HG03521 (cell line): ENCODE measurements around the gene DNMBP.
A peak's percentile ranks its signal among the peaks of the same experiment; 100 is the strongest.

Source experiments
- ATAC-seq: cut with Tn5 transposase; IDR thresholded peaks from one replicate; pipeline ENCODE4 v1.9.1; 2021; ENCODE audit warnings: mild to moderate bottlenecking, moderate library complexity; ENCODE audit not compliant: unreplicated experiment

DNMBP gene, protein sequence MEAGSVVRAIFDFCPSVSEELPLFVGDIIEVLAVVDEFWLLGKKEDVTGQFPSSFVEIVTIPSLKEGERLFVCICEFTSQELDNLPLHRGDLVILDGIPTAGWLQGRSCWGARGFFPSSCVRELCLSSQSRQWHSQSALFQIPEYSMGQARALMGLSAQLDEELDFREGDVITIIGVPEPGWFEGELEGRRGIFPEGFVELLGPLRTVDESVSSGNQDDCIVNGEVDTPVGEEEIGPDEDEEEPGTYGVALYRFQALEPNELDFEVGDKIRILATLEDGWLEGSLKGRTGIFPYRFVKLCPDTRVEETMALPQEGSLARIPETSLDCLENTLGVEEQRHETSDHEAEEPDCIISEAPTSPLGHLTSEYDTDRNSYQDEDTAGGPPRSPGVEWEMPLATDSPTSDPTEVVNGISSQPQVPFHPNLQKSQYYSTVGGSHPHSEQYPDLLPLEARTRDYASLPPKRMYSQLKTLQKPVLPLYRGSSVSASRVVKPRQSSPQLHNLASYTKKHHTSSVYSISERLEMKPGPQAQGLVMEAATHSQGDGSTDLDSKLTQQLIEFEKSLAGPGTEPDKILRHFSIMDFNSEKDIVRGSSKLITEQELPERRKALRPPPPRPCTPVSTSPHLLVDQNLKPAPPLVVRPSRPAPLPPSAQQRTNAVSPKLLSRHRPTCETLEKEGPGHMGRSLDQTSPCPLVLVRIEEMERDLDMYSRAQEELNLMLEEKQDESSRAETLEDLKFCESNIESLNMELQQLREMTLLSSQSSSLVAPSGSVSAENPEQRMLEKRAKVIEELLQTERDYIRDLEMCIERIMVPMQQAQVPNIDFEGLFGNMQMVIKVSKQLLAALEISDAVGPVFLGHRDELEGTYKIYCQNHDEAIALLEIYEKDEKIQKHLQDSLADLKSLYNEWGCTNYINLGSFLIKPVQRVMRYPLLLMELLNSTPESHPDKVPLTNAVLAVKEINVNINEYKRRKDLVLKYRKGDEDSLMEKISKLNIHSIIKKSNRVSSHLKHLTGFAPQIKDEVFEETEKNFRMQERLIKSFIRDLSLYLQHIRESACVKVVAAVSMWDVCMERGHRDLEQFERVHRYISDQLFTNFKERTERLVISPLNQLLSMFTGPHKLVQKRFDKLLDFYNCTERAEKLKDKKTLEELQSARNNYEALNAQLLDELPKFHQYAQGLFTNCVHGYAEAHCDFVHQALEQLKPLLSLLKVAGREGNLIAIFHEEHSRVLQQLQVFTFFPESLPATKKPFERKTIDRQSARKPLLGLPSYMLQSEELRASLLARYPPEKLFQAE (N-terminal part only)

DNA sequence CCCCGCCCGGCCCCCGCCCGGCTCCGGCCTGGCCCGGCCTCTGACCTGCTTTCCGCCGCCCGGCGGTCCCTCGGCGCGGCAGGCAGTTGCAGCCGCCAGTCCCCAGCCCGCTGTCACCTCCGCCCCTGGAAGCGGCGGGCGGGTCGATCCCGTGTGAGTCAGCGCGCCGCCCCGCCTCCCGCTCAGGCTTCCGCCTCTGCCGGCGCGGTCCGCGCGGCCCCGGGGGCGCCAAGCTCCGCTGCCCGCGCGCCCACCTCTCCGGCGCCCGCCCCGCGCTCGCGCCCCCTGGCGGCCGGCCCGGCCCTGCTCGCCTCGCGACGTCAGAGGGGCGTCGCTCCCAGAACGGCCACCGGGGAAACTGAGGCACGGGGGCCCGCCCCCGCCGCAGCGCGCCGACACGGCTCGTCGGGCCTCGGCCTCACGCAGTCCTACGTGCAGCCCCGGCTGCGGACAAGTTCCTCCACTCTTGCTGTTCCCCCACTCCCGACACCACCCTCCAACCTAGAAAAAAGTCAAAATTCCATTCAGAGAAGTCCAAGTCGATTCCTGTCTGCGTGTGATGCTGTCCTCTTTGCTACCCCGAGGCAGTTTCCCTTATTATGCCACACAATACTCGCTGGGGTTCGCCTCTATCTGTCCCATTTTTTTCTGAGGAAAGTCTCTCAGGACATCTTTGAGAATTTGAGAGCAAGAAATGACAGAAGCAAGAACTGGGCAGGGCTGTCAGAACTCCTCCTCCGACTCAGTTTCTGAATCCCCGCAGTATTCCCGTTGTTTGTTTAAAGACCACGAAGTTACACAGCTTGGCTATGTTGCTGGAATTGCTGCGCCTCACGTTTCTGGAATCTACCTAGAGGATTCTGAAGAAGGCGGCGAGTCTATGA is at the start of gene DNMBP:
TSS of gene DNMBP (minus strand) at position 155 of the 884 bp plus-strand sequence. CDS start 37,823 bp downstream, outside the sequence.
- peak; percentile 74 for ATAC-seq

DNA sequence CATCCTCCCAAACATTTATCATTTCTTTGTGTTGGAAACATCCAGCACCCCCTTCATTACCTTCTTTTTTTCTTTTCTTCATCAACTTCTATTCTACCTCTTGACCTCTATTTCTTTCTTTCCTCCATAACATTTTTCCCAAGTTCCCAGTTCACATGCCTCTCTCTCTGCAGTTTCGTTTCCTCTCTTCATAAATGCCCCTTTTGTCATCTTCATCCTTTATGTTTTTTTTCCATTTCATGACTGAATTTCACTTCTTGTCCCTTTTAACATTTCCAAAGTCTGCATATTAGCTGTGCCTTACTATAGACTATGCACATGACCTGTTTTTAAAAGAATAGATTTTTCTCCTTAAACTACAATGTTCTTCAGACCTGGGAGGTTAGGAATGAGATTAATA is 48.2 kb upstream of the DNMBP start:
- ATAC-seq, result no peak

DNA sequence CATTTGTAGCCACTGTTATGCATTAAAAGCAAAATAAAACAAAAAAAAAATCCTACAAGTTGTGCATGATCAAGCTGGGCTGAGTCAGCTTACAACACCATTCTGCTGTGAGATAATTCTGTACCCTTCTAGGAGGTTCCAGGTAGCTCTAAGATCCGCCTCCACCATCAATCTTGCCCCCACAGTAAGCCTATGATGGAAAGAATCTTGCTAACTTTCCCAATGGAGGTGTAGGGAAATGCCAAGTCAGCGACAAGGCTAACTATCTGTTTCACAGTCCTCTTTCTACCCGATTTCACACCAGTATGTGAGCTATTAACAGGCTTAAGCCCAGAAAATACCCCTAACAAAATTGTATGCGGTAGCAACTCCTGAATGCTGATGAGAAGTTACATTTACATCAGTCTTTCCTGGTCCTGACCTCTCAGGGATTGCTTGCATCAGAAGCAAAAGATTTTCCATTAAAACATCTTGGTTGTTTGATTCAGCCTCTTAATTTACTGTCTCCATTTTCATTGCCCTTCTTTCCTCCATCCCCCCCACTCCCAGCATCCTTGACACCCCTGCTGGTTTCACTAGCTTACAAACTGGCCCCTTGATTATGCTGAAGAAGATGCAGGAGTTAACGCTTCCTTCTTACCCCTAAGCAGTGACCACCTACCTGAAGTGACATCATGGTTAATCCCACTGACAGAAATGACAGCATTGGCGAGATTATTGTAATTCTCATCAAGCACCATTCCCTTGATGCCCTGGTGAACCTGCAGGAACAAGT is 44.1 kb upstream of the DNMBP start:
- no peak for ATAC-seq

DNA sequence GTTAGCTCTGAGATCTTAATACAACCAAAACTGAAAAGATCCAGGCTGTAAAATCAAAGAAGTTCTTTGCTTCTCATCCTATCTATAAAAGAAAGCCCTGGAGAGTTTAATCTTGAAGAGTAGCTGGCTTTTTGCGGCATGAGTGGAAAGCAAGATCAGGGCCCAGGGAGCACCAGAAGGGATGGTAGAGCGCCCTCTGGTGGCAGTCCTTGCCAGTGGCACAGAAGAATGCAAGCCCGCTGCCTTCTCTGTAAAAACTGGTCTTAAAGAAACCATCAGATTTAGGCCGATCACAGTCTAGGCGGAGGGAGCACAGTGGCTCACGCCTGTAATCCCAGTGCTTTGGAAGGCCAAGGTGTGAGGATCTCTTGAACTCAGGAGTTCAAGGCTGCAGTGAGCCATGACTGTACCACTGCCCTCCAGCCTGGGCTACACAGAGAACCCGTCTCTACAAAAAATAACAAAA is 36.3 kb upstream of the DNMBP start:
- ATAC-seq, result peak; percentile 66

DNA sequence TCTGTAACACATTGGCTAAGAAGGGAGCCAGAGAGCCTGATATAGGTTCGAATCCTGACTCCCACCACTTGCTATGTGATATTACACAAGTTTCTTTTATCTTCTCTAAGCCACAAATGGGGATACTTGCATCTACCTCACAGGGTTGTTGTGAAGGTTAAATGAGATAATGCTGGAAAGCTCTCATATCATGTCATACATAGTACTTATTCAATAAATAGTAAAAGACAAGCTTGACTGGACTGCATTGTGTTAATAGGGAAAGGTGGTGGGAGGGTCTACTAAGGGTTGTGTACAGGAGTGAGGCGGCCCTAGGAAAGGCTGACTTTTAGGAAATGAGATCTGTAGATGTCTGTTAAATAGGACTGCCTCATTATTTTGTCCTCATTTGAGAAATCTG is 35.8 kb upstream of the DNMBP start:
- no peak for ATAC-seq

DNA sequence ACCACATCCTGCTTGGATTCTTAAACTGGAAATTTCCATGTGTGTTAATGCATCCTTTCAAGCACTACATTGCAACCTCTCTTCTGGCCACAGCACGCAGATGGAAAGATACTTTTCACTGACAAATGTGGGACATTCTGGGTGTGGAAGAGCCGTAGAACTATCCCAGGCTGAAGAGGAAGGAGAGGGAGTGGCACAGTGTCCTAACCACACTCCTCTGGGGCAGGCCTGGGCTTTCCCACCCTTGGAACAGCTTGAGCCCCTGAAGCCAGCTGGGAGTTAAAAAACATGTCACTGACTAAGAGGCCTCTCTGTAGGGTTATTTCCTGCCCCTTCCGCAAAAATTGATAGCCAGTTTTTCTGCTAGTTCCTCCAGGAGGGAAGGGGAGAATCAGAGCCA is 34.0 kb upstream of the DNMBP start:
- ATAC-seq, result no peak

DNA sequence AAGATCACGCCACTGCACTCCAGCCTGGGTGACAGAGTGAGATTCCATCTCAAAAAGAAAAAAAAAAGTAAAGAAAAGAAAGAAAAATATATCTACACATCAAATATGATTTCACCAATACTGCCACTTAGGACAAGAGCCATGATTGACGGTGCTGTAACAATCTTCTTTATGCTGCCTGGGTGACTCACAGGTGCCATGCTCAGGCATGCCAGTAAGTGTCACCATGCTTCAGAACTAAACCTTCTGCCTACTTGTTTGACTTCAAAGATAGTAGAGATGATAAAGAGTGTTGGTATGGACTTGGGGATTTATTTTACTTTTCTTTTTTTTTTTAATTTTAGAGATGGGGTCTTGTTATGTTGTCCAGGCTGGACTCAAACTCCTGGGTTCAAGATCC is 33.6 kb upstream of the DNMBP start:
- no peak for ATAC-seq

DNA sequence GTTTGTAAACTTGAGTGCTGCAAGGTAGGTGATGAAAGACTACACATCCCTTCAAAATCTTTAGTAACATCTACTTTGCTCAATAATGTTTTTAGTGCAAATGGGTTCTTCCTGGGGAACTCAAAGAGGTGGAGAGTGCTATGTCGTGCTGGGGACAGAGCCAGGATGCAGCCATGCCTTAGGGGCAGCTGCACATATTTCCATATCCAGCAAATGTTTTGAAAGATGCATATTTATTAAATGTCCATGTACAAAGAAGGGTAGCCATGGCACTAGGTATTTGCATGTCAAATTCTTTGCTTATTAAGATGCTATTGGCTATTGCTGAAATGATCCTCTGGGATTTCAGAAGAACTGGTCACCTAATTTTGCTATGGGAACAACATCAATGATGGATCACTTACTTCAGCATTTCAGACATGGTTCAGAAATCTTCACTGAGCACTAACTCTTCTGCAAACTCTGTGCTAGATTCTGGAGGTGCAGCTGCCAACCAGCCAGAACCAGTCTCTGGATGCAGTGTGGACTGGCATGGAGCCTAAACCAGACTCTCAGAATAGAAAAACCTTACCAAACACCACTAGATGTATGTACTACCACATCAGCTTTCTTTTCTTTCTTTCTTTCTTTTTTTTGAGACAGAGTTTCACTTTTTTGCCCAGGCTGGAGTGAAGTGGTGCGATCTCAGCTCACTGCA is 31.7 kb upstream of the DNMBP start:
- no peak for ATAC-seq

DNA sequence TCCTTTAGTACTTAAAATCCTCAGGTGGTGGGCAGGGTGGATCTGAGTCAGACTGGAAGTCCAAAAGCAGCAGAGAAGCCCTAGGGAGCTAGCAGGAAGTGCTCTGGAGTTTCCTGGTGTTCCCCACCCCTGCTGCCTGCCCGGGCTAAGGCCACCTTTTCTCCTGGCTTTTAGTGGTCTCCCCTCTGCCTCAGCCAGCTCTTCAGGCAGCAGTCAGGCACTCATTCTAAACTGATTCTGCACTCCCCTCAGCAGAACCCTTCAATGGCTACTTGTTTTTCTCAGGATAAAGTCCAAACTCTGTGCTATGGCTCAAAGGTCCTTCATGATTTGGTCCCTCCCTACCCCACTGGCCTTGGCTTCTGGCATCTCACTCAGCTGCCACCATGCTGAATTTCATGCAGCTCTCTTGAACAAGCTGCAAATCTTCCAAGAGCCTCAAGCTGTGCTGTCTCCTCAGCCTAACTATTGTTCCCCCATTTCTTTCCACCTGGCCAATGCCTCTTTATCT is 28.9 kb upstream of the DNMBP start:
- no peak for ATAC-seq

DNA sequence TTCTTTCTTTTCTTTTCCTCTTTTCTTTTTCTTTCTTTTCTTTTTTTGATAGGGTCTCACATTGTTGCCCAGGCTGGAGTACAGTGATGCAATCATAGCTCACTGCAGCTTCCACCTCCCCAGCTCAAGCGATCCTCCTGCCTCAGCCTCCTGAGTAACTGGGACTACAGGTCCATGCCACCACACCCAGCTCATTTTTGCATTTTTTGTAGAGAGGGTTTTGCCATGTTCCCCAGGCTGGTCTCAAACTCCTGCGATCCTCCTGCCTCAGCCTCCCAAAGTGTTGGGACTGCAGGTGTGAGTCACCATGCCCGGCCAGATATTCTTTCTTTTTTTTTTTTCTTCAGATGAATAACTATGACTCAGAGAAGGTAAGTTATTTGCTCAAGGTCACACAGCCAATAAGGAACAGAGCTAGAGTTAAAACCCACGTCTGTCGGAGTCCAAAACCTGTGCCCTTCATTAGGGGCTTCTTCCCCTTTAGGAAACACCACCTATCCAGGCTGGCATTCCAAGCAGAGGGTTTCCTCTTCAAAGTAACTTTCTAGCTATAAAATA is 28.1 kb upstream of the DNMBP start:
- ATAC-seq, result no peak

DNA sequence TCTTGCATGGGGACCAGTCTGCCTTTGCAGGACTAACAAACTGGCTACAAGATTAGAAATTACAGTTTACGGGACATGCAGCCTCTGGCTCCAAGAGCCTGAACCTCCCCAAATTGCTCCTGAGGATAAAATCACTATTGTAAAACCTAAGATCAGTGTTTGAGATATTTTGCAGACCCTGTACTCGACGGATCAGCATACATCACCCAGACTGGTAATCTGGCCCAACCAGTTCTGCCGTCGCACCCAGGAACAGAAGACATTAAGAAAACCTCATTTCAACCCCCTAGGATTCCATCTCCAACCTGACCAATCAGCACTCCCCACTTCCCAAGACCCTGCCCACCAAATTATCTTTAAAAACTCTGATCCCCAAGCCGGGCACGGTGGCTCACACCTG is 27.1 kb upstream of the DNMBP start:
- no peak for ATAC-seq

DNA sequence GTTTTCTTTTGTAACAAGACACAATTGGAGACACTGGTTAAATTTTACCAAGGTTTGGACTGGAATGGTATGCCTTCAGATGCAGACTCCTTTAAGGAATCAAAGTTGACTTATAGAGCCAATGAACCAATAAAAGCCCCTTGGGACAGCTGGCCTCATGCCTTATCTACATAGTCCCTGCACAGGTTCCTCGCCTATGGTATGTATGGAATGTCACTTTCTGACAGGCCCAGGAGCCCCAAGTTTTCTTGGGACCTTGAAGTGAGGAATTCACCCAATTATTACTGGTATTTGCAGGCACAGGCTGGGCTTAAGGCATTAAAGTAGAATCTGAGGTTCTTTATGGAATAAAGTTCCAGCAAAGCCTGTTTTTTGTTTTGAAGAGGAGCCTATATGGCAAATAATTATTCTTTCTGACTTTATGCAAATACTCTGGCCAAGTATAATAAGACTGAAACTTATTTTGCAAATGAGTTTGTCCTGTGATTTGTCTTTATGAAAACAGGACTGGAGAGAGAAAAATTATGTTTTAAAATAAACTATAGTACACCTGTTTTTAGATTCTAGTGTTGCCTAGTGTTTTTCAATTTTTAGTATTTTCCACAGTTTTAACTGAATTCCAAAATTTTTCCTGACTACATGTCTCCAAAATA is 24.1 kb upstream of the DNMBP start:
- no peak for ATAC-seq

DNA sequence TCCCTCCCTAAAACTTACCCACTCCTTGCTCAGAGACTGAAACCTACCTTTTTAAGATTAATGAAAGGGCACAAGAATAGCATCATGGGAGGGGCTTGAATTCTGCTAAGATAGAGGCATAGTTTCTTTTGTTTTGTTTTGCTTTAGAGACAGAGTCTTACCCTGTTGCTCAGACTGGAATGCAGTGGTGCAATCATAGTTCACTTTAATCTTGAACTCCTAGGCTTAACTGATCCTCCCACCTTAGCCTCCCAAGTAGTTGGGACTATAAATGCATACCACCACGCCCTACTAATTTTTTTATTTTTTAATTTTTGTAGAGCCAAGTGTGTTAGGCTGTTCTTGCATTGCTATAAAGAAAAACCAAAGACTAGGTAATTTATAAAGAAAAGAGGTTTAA is 17.7 kb upstream of the DNMBP start:
- no peak for ATAC-seq

DNA sequence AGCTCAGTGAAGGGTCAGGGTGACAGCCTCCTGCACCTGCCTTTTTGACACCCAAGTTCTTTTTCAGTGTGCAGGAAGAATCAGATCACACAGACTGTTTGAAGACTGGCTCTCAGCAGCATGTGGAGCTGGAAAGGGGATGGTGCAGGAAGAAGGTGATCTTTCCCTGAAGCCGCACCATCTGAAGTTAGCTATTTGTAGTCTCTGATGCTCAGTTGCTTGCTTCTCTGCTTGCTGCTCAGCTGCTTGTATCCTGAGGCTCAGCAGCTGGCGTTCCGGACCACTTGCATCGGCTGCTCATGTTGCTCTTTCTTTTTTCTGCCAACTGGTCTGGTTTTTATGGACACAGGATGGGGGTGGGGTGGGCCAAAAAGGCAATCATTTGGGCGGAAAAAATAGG is 15.8 kb upstream of the DNMBP start:
- ATAC-seq, result no peak

DNA sequence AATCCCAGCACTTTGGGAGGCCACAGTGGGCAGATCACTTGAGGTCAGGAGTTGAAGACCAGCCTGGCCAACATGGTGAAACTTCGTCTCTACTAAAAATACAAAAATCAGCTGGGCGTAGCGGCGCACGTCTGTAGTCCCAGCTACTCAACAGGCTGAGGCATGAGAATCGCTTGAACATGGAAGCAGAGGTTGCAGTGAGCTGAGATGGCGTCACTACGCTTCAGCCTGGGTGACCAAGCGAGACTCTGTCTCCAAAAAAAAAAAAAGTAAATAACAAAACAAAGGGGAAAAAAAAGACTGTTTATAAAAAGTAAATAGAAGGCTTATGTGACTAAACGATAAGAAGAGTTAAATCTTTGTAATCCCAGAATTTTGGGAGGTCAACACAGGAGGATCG is 15.0 kb upstream of the DNMBP start:
- ATAC-seq, result no peak

DNA sequence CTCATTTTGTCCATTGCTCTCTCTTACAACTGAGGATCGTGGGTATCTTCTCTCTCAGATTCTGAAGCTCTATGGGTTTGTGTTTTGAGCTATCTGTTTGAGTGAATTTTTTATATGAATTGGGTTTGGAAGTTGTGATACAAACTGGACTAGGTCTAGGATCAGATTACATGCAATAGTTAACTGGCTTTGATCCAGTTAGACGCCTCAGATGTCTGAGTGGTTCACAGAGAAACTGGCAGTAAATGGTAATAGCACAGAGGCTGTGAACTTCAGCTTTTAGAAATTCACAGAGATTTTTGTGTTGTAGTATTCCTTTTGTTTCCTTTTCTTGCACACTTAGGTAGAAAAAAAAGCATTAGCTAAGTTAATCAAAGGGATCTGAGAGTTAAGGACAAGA is 12.7 kb upstream of the DNMBP start:
- ATAC-seq, result no peak

DNA sequence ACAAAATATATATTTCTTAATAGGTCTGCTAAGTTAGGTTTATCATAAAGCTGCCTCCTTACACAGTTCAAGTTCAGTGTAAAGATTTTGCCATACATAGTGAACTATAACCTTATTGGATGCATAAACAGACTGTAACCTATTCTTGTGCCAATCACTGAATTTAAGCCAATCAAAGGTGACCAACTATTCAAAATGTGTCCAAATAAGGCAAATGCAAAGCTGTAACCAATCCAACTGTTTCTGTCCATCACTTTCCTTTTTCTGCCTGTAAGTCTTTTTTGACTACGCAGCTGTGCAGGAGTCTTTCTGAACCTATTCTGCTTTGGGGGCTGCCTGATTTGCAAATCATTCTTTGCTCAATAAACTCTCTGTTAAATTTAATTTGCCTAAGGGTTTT is 11.6 kb upstream of the DNMBP start:
- no peak for ATAC-seq

DNA sequence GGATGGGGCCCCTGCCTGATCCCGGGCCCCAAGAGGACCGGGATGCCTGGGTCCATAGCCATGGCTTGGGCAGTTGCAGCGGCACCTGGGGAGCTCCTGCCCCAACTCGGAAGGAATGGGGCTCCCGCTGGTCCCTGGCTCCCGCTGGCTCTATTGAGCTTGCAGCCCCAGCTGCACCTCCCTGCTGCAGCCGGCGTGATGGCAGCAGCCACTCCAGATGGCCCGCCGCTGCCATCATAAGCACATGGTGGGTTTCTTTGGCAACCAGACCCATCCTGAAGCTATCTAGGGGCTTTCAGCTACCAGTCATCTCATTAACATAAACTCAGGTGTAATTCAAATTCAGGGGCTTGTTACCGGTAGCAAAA is 11.1 kb upstream of the DNMBP start:
- ATAC-seq, result no peak
